DND-41 (cell line): ENCODE data around the gene EIF3J.

Source experiments
- ATAC-seq: fragments of 200-7000 bp; cut with Tn5 transposase; 3 replicates; pipeline ENCODE4 v1.9.1; 2021; ENCODE audit warnings: low read depth; ENCODE audit not compliant: insufficient read depth
- DNase-seq: peaks from one replicate; pipeline ENCODE4 v3.0.0-alpha.2; 2020
- H2AFZ ChIP-seq: 2 replicates; pipeline ENCODE4 v1.6.0; 2012; ENCODE audit warnings: low read depth, low read length
- H3K27ac ChIP-seq: 2 replicates; pipeline ENCODE4 v1.5.1; 2012; ENCODE audit warnings: low read length, inconsistent platforms
- H3K27me3 ChIP-seq: fragments of 200-600 bp; sonication (generic); 2 replicates; pipeline ENCODE4 v1.6.0; 2012; ENCODE audit warnings: low read length, mild to moderate bottlenecking, inconsistent platforms; ENCODE audit not compliant: insufficient read depth, poor library complexity
- H3K36me3 ChIP-seq: 2 replicates; pipeline ENCODE4 v1.5.1; 2012; ENCODE audit warnings: low read length, inconsistent platforms; ENCODE audit not compliant: insufficient read depth
- H3K4me1 ChIP-seq: 2 replicates; pipeline ENCODE4 v1.5.1; 2012; ENCODE audit warnings: mild to moderate bottlenecking, low read length; ENCODE audit not compliant: insufficient read depth
- H3K4me2 ChIP-seq: 2 replicates; pipeline ENCODE4 v1.6.0; 2012; ENCODE audit warnings: mild to moderate bottlenecking, moderate library complexity, low read length, inconsistent platforms; ENCODE audit not compliant: insufficient read depth
- H3K4me3 ChIP-seq, 2 experiments: fragments of 200-600 bp in 1 of 2; shearing (Covaris generic) in 1 of 2; 2 replicates each; pipeline ENCODE4 v1.5.1; 2012 to 2016; ENCODE audit warnings: inconsistent platforms in 2 of 2, low read length in 2 of 2, mild to moderate bottlenecking in 2 of 2, low read depth in 1 of 2, moderate library complexity in 1 of 2
- H3K79me2 ChIP-seq: 2 replicates; pipeline ENCODE4 v1.6.0; 2012; ENCODE audit warnings: low read length, inconsistent platforms; ENCODE audit not compliant: insufficient read depth
- H3K9ac ChIP-seq: 2 replicates; pipeline ENCODE4 v1.6.0; 2012; ENCODE audit warnings: low read depth, mild to moderate bottlenecking, inconsistent platforms, low read length, moderate library complexity
- H3K9me3 ChIP-seq: 2 replicates; pipeline ENCODE4 v1.5.1; 2012; ENCODE audit warnings: low read length, moderate library complexity, mild to moderate bottlenecking, inconsistent platforms; ENCODE audit not compliant: insufficient read depth, severe bottlenecking
- H4K20me1 ChIP-seq: 2 replicates; pipeline ENCODE4 v1.6.0; 2012; ENCODE audit warnings: low read length; ENCODE audit not compliant: insufficient read depth
- CTCF ChIP-seq: IDR thresholded peaks from 2 replicates; pipeline ENCODE4 v1.5.1; 2012; ENCODE audit warnings: borderline replicate concordance, low read length, moderate library complexity, mild to moderate bottlenecking; ENCODE audit not compliant: poor library complexity, severe bottlenecking; ENCODE audit errors: extremely low read depth
- EZH2 ChIP-seq: IDR thresholded peaks from 3 replicates; pipeline ENCODE4 v1.6.1; 2012; ENCODE audit warnings: borderline replicate concordance, low read depth, mild to moderate bottlenecking, moderate library complexity, low read length, inconsistent platforms; ENCODE audit not compliant: severe bottlenecking

Gene EIF3J

DNA sequence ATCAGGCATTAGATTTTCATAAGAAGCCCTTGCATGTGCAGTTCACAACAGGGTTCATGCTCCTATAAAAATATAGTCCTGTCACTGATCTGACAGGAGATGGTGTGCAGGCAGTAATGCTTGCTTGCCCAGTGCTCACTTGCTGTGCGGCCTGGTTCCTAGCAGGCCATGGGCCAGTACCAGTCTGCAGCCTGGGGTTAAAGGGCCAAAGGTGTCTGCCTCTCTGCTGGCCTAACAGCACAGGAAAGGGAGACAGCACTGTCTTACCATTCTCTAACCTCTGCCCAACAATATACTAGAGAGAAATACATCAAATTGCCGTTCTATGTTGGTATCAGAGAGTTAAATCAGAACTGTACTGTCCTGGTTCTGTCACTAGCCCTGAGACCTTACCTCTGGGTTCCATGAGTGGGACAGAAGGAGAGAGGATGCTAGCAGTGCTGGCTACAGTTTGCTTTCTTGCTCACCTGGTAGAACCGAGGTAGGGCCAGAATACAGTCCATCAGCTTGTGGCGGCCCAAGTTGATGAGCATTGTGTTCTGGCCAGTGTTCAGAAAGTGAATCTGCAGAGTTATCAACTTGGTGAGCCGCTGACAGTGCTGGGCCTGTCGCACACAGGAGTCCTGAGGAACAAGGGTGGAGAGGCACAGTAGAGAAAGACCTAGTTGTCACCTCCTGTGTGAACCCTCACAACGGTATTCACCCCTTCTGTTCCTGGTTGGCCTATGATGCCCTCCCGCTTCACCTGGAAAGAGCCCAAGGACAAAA, 28.6 kb downstream of the EIF3J start:
- TF ChIP-seq EZH2 (no peak), CTCF (no peak)
- Histone ChIP-seq H4K20me1 (no peaks in the 10 kb centered on the region), H3K4me1 (no peaks in the 10 kb centered on the region), H2AFZ (no peak overlapping the region), H3K27me3 (no peaks in the 10 kb centered on the region), H3K27ac (no peak overlapping the region), H3K4me2 (no peak overlapping the region), H3K79me2 (no peaks in the 10 kb centered on the region), H3K4me3 (no peak overlapping the region), H3K9ac (no peak overlapping the region), H3K9me3 (peaks cover 8% of the 10 kb centered on the region), H3K36me3 (peaks cover 74% of the 10 kb centered on the region)
- no peak for ATAC-seq
- DNase-seq = no peak

DNA sequence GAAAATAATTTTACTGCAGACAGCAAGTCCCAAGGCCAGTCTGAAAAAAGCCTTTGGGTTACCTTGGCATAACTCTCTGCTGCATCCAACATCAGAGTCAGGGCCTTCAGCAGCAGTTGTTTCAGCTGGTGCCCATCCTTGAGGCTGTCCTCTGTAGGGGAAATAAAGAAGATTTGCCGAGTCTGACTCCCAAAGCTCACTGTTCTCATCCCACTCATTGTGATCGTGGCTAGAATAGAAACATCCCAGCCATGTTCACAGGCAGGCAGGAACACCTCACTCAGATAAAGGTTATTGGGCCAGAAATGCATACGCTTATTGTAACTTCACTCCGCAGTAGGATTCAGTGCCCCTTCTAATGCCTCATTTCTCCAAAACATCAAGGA, 29.2 kb downstream of the EIF3J start:
- peaks cover 8% of the 10 kb centered on the region for H3K9me3 ChIP-seq
- no peak overlapping the region for H3K9ac ChIP-seq
- no peaks in the 10 kb centered on the region for H4K20me1 ChIP-seq
- ATAC-seq = no peak
- H3K79me2 ChIP-seq = no peaks in the 10 kb centered on the region
- H3K36me3 ChIP-seq = peaks cover 68% of the 10 kb centered on the region
- H3K27ac ChIP-seq = no peak overlapping the region
- H2AFZ ChIP-seq = no peak overlapping the region
- H3K4me2 ChIP-seq = no peak overlapping the region
- DNase-seq = no peak
- no peaks in the 10 kb centered on the region for H3K4me1 ChIP-seq
- TF ChIP-seq CTCF (no peak), EZH2 (no peak)
- H3K4me3 ChIP-seq = no peak overlapping the region
- H3K27me3 ChIP-seq = no peaks in the 10 kb centered on the region

DNA sequence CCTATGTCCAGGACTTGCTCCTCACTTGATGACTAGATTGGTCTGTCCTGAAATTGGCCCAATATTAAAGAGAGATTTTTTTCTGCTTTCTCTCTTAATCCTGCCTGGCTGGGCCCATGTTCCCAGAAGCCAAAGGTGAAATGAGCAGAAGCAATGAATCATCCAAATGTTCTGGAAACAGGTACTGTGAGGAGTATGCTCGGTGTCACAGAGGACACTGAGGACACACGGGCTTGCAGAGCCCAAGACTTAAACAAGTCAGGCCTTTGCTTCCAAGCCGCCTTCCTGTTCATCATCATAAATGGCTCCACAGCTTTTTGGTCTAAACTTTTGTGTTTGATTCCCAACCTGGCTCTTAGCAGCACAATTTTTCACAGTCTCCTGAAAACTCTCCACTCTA, 31.4 kb downstream of the EIF3J start:
- Histone ChIP-seq H3K4me2 (no peak overlapping the region), H3K4me3 (no peak overlapping the region), H3K36me3 (peaks cover 52% of the 10 kb centered on the region), H4K20me1 (no peaks in the 10 kb centered on the region), H3K27ac (no peak overlapping the region), H3K9ac (no peak overlapping the region), H3K4me1 (no peaks in the 10 kb centered on the region), H3K9me3 (peaks cover 8% of the 10 kb centered on the region), H3K27me3 (no peaks in the 10 kb centered on the region), H3K79me2 (no peaks in the 10 kb centered on the region), H2AFZ (no peak overlapping the region)
- no peak for TF ChIP-seq CTCF
- DNase-seq (no peak), ATAC-seq (no peak)
